Measurements from ENCODE around the gene FIP1L1. TPM values are rescaled to one million over a fixed set of nuclear protein-coding genes. Genes with fewer than 3 reads are reported as not detected.

The FIP1L1 gene
- total RNA-seq, 1 donor from 2014 or later = 84.2 TPM

GRCh38 chr4:53479736-53480525, 102.5 kb downstream of the FIP1L1 start:
- no peak for TF ChIP-seq CTCF (IDR thresholded peaks at IDR 0.05; ENCODE audit: unreplicated experiment)
- no peaks in the 10 kb centered on the region for H3K27me3 Mint-ChIP-seq
- no peak for DNase-seq (ENCODE audit: low spot score, unreplicated experiment)
- no peaks in the 10 kb centered on the region for H3K9me3 Mint-ChIP-seq (ENCODE audit: low read depth)
- H3K27ac Mint-ChIP-seq = no peak overlapping the region
- H3K4me1 Mint-ChIP-seq (ENCODE audit: low read depth) = peaks cover 20% of the 10 kb centered on the region
- peaks cover 24% of the 10 kb centered on the region for H3K36me3 Mint-ChIP-seq (ENCODE audit: insufficient read depth)
- no peak overlapping the region for H3K4me3 Mint-ChIP-seq (ENCODE audit: low read depth)

- no peaks in the 10 kb centered on the region for H3K27me3 Mint-ChIP-seq
- DNase-seq (ENCODE audit: low spot score, unreplicated experiment) = no peak
- no peak overlapping the region for H3K27ac Mint-ChIP-seq
- H3K36me3 Mint-ChIP-seq (ENCODE audit: insufficient read depth) = peaks cover 23% of the 10 kb centered on the region
- peaks cover 17% of the 10 kb centered on the region for H3K4me1 Mint-ChIP-seq (ENCODE audit: low read depth)
- no peak for TF ChIP-seq CTCF (IDR thresholded peaks at IDR 0.05; ENCODE audit: unreplicated experiment)
- no peak overlapping the region for H3K4me3 Mint-ChIP-seq (ENCODE audit: low read depth)
- H3K9me3 Mint-ChIP-seq (ENCODE audit: low read depth) = no peaks in the 10 kb centered on the region
Measured at GRCh38 chr4:53480909-53481308, 103.5 kb downstream of the FIP1L1 start.

GRCh38 chr4:53481586-53481985, 104.1 kb downstream of the FIP1L1 start:
- Mint-ChIP-seq H3K9me3 (ENCODE audit: low read depth) (no peaks in the 10 kb centered on the region), H3K27ac (no peak overlapping the region), H3K4me1 (ENCODE audit: low read depth) (peaks cover 13% of the 10 kb centered on the region), H3K27me3 (no peaks in the 10 kb centered on the region), H3K4me3 (ENCODE audit: low read depth) (no peak overlapping the region), H3K36me3 (ENCODE audit: insufficient read depth) (peaks cover 23% of the 10 kb centered on the region)
- no peak for TF ChIP-seq CTCF (IDR thresholded peaks at IDR 0.05; ENCODE audit: unreplicated experiment)
- DNase-seq (ENCODE audit: low spot score, unreplicated experiment) = no peak

- TF ChIP-seq CTCF (IDR thresholded peaks at IDR 0.05; ENCODE audit: unreplicated experiment) = no peak
- no peak overlapping the region for H3K27ac Mint-ChIP-seq
- H3K4me1 Mint-ChIP-seq (ENCODE audit: low read depth) = peaks cover 2% of the 10 kb centered on the region
- H3K4me3 Mint-ChIP-seq (ENCODE audit: low read depth) = no peak overlapping the region
- no peak for DNase-seq (ENCODE audit: low spot score, unreplicated experiment)
- peaks cover 21% of the 10 kb centered on the region for H3K36me3 Mint-ChIP-seq (ENCODE audit: insufficient read depth)
- no peaks in the 10 kb centered on the region for H3K27me3 Mint-ChIP-seq
- no peaks in the 10 kb centered on the region for H3K9me3 Mint-ChIP-seq (ENCODE audit: low read depth)
Measured at GRCh38 chr4:53483250-53483649, 105.8 kb downstream of the FIP1L1 start.

GRCh38 chr4:53484911-53485657, 107.6 kb downstream of the FIP1L1 start:
- no peaks in the 10 kb centered on the region for H3K27me3 Mint-ChIP-seq
- H3K9me3 Mint-ChIP-seq (ENCODE audit: low read depth) = no peaks in the 10 kb centered on the region
- peaks cover 18% of the 10 kb centered on the region for H3K36me3 Mint-ChIP-seq (ENCODE audit: insufficient read depth)
- no peak overlapping the region for H3K27ac Mint-ChIP-seq
- H3K4me3 Mint-ChIP-seq (ENCODE audit: low read depth) = no peak overlapping the region
- no peak for TF ChIP-seq CTCF (IDR thresholded peaks at IDR 0.05; ENCODE audit: unreplicated experiment)
- DNase-seq (ENCODE audit: low spot score, unreplicated experiment) = no peak
- no peaks in the 10 kb centered on the region for H3K4me1 Mint-ChIP-seq (ENCODE audit: low read depth)

All from progenitor cell of endocrine pancreas (in vitro differentiated cells).